Uterus (tissue), 2 donors: Measurements from ENCODE around the gene BTBD19.

Source experiments
- POLR2A ChIP-seq, 2 donors: fragments of 450-650 bp; IDR thresholded peaks; one replicate each; pipeline ENCODE4 v1.6.1; 2016; ENCODE audit warnings: antibody characterized with exemption in 2 of 2, mild to moderate bottlenecking in 1 of 2, moderate library complexity in 1 of 2
- TF ChIP-seq, protein P1 (sequence below), 4 experiments: fragments of 200-600 bp in 2 of 4; fragments of 450-650 bp in 2 of 4; sonication (generic) in 2 of 4; IDR thresholded peaks; one replicate each; pipeline ENCODE4 v1.5.1; 2016 to 2019; ENCODE audit warnings: antibody characterized with exemption in 4 of 4, mild to moderate bottlenecking in 2 of 4, moderate library complexity in 1 of 4

DNA sequence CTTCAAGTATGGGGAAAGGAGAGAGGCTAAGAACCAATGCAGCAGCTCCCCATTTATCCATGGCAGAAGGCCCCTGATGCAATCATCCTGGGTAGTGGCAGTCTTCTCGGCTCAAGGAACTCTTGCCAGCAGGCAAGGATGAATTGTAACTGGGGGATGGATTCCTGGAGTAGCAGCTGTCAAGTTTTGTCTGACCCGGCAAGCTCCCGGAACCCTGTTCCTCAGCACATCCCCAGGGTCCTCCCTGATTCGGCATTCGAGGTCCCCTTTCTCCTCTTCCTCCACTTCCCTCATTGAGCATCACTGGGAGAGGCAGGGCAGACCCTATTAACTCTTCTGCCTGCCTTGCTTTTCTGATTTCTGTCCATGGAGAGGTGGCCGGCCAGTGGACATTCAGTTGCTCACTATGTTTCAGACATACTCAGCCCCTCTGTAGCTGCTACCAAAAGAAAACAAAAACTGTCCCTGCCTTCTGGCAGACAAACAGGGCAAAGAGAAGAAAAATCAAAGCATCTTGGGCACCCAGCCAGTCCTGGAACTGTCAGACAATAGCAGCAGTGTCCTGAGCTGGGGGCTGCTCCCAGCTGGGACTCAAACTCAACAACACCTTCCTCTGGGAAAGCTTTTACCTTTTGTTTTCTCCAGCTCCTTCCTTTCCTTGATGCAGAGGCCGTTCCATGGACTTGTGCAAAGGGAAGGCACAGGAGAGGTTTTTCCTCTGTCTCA lies 40.3 kb downstream of the BTBD19 start:
- TF ChIP-seq, protein P1, sequence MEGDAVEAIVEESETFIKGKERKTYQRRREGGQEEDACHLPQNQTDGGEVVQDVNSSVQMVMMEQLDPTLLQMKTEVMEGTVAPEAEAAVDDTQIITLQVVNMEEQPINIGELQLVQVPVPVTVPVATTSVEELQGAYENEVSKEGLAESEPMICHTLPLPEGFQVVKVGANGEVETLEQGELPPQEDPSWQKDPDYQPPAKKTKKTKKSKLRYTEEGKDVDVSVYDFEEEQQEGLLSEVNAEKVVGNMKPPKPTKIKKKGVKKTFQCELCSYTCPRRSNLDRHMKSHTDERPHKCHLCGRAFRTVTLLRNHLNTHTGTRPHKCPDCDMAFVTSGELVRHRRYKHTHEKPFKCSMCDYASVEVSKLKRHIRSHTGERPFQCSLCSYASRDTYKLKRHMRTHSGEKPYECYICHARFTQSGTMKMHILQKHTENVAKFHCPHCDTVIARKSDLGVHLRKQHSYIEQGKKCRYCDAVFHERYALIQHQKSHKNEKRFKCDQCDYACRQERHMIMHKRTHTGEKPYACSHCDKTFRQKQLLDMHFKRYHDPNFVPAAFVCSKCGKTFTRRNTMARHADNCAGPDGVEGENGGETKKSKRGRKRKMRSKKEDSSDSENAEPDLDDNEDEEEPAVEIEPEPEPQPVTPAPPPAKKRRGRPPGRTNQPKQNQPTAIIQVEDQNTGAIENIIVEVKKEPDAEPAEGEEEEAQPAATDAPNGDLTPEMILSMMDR (IDR thresholded peaks at IDR 0.05) = no peak
- no peak for TF ChIP-seq POLR2A (IDR thresholded peaks at IDR 0.05)
